ENCODE results near the gene PRICKLE4.
"Not testable (repeated sequence)": the region's sequence is repeated elsewhere in the genome, so short reads cannot be mapped to it uniquely, and the experiment has no call there.

Gene PRICKLE4

GRCh38 chr6:41798901-41799558 is 18.4 kb downstream of the PRICKLE4 start:
- no peak for DNase-seq (ENCODE audit: low read depth)

GRCh38 chr6:41799559-41799911 is 19.0 kb downstream of the PRICKLE4 start:
- DNase-seq (ENCODE audit: low read depth), result no peak

DNA sequence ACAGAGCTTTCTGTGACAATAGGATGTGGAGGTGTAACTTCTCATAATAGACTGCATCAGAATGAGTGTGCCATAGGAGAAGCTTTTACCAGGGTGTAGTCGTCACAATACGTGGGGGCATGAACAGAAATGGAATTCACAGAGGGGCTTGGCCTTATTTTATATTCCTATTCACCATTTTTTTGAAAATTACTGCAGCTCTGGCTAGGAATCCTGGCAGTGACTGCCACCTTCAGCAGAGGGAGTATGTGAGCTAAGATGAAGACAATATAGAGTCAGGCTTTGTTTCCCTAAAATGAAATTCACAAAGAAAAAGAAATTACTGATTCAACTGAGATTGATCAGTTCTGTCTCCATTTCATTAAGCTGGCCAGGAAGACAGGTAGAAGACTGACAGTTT is 20.8 kb downstream of the PRICKLE4 start:
- DNase-seq (ENCODE audit: low read depth), result no peak

GRCh38 chr6:41805830-41806774 is 25.5 kb downstream of the PRICKLE4 start:
- DNase-seq (ENCODE audit: low read depth), result no peak

- DNase-seq (ENCODE audit: low read depth), result no peak
Measured at GRCh38 chr6:41811095-41811494, 30.5 kb downstream of the PRICKLE4 start.

DNA sequence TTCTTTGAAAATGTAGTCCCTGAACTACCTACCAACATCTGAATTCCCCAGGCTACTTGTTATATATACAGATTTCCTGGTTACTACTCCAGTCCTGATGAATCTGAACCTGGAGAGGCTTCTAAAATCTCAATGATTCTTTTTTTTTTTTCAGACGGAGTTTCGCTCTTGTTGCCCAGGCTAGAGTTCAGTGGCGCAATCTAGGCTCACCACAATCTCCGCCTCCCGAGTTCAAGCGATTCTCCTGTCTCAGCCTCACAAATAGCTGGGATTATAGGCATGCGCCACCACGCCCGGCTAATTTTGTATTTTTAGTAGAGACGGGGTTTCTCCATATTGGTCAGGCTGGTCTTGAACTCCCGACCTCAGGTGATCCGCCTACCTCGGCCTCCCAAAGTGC is 31.4 kb downstream of the PRICKLE4 start:
- DNase-seq (ENCODE audit: low read depth), result not testable (repeated sequence)

DNA sequence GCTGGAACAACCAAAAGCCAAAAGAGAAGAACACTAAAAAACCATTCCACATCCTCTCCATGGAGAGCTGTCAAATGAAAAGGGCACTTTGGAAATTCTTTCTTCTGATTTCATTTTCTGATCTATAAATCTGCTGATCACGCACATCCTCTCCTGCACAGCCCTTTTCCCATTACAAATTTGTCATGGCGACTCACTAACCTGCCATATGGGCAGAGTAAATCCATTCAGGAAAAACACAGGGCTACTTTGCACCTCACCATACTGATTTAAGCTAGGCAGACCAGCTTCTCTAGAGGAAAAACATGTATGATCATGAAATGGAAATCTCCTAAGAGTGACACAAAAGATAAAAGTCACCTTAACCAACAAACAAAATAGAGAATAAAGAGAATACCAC is 32.9 kb downstream of the PRICKLE4 start:
- no peak for DNase-seq (ENCODE audit: low read depth)

- DNase-seq (ENCODE audit: low read depth), result no peak
Measured at GRCh38 chr6:41813956-41814355, 33.4 kb downstream of the PRICKLE4 start.

DNA sequence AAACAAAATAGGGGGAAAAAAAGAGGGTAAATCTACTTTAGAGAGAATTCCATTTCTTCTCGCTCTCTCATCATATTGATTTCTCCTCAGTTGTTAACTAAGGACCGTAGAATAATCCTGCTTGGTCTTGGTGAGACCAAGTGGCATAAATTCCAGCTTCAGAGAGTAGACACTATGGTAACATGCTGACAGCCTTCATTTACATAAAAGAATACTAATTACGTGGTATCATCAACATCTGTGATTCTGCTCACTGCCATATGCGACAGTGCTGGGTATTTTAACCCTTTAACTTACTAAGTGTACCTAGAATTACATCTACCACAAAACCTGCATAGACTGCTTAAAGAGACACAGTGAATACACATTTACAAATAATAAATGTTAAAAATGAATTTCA is 34.0 kb downstream of the PRICKLE4 start:
- DNase-seq (ENCODE audit: low read depth), result no peak

DNA sequence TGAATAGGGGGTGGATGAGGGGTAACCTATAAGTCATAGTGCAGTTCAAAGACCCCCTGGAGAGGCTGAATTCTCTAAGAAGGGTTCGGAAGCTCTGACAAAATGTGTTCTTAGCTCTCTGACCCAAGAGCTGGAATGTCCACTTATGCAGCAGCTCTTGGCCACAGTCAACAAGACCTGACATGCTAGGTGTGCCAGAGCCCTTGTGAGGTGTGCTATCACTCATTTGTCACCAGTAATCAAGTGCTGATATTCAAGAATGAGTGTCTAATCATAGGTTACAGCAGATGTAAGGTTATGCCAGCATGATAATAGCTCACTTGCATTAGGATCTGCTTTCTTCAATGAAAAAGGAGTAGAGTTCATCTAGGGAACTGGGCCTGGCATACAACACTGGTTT is 35.0 kb downstream of the PRICKLE4 start:
- DNase-seq (ENCODE audit: low read depth), result no peak

- no peak for DNase-seq (ENCODE audit: low read depth)
Measured at GRCh38 chr6:41818271-41819054, 37.9 kb downstream of the PRICKLE4 start.

GRCh38 chr6:41821266-41821665 is 40.7 kb downstream of the PRICKLE4 start:
- DNase-seq (ENCODE audit: low read depth), result no peak

- no peak for DNase-seq (ENCODE audit: low read depth)
Measured at GRCh38 chr6:41822021-41822420, 41.4 kb downstream of the PRICKLE4 start.

GRCh38 chr6:41823178-41823577 is 42.6 kb downstream of the PRICKLE4 start:
- DNase-seq (ENCODE audit: low read depth), result no peak

- DNase-seq (ENCODE audit: low read depth), result no peak
Measured at GRCh38 chr6:41824571-41825569, 44.3 kb downstream of the PRICKLE4 start.

DNA sequence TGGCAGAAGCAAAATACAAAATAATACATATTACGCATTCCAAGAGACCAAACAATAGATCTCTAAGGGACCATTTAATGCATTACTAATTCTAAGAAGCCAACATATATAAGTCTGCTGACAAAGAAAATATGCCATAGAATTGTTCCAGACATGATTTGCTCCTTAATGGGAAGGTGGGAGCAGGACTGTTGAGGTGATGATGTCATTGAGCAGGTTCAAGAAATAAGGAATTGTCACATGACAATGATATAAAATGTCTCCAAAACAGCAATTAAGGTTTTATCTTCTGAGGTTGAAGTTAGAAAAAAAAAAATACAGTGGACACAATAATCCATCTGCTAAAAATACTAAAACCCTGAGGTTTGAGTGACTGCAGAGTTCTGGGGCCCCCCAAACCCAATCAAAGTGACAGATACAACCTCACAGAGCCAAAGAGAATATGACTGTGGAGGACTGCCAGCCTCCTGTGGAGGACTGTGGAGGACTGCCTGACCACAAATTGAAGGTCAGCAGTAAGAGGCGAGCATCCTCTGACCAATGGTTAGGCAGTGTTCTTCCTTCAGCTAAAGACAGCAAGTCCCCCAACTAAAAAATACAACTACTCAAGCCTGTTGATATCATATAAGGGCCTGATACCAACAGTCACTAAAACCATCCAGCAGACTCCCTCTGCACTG is 45.9 kb downstream of the PRICKLE4 start:
- no peak for DNase-seq (ENCODE audit: low read depth)

DNA sequence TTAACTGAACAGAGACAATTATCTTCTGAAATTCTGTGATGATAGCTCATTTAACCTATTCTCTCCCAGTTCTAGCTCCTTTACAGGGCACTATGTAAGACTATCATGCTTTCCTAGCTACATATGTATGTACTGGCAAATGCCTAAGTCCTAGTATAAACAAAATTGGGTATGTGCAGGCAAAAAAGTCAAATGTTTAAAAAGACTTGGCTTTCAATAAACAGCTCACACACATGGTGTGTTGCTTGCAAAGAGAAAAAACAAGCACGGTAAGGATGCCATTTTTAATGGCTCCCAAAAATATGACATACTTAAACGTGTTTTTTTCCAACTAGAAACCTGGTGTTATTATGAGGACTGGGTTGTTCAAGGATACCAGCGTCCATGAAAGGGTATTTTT is 51.7 kb downstream of the PRICKLE4 start:
- no peak for DNase-seq (ENCODE audit: low read depth)

GRCh38 chr6:41836022-41836659 is 55.6 kb downstream of the PRICKLE4 start:
- no peak for DNase-seq (ENCODE audit: low read depth)

GRCh38 chr6:41836660-41837052 is 56.1 kb downstream of the PRICKLE4 start:
- no peak for DNase-seq (ENCODE audit: low read depth)
